ENCODE results near the gene ARAP2.

DNA sequence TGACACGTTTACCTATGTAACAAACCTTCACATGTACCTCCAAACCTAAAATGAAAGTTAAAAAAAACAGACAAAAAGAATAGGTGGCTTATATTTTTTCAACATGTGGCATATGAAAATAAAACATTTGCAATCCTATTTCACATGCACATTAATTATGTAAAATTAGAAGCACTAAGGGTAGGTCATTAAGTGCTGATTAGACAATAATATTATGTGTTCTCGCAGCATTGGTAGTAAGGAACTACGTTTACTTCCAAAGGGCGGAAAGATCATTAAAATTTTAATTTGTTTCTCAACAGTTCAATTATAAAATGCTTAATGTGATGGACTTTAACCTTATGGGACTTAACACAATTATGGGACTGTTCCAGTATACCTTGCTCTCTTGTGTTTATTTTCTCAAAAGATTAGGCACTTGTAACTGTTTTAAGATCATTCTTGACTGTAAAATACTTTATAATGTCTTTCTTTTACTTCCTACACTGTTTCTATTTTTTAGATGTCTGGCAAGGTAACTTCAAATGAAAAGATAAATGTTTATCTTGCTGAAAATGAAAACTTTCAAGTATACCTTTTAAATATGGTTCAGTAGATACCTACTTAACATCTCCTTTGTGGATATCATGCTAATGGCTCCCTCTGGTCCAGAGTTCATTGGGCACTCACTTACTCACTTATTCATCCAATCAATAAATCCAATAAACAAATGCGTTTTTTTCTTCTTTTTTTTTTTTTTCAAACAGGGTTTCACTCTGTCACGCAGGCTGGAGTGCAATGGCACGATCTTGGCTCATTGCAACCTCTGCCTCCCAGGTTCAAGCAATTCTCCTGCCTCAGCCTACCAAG is 202.0 kb downstream of the ARAP2 start:
- TF ChIP-seq, protein P1, sequence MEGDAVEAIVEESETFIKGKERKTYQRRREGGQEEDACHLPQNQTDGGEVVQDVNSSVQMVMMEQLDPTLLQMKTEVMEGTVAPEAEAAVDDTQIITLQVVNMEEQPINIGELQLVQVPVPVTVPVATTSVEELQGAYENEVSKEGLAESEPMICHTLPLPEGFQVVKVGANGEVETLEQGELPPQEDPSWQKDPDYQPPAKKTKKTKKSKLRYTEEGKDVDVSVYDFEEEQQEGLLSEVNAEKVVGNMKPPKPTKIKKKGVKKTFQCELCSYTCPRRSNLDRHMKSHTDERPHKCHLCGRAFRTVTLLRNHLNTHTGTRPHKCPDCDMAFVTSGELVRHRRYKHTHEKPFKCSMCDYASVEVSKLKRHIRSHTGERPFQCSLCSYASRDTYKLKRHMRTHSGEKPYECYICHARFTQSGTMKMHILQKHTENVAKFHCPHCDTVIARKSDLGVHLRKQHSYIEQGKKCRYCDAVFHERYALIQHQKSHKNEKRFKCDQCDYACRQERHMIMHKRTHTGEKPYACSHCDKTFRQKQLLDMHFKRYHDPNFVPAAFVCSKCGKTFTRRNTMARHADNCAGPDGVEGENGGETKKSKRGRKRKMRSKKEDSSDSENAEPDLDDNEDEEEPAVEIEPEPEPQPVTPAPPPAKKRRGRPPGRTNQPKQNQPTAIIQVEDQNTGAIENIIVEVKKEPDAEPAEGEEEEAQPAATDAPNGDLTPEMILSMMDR (IDR thresholded peaks at IDR 0.05; ENCODE audit: extremely low read depth in 1 of 2, insufficient read depth in 1 of 2, low read depth in 1 of 2, low read length in 2 of 2) = no peak
- no peak for TF ChIP-seq POLR2AphosphoS5 (IDR thresholded peaks at IDR 0.05; ENCODE audit: insufficient read depth, low read depth, low read length)

All from endothelial cell of umbilical vein (primary cell).